SK-N-SH (cell line): Measurements from ENCODE around the gene EME2. TPM values are rescaled to one million over a fixed set of nuclear protein-coding genes. Genes with fewer than 3 reads are reported as not detected.

Source experiments
- CTCF ChIA-PET: fragments of 300-600, 350-600 bp; formaldehyde crosslinking; extraction: SDS; loops from one replicate; lab custom pipeline; 2021; lab: Yijun Ruan, JAX
- POLR2A ChIA-PET: fragments of 350-600 bp; sonication (Branson Sonifier 250); formaldehyde crosslinking; extraction: SDS; loops from one replicate; lab custom pipeline; 2020; ENCODE audit warnings: antibody characterized with exemption, inconsistent platforms; lab: Yijun Ruan, JAX
- DNase-seq: peaks from one replicate; pipeline ENCODE4 v3.0.0; 2012
- H2AFZ ChIP-seq: fragments of 200-600 bp; sonication (generic); 2 replicates; pipeline ENCODE4 v1.8.1; 2016; ENCODE audit warnings: antibody characterized with exemption, mild to moderate bottlenecking, low read depth
- H3F3A ChIP-seq: fragments of 200-600 bp; sonication (generic); replicated peaks from 2 replicates; pipeline ENCODE3; 2016; ENCODE audit warnings: antibody characterized with exemption, mild to moderate bottlenecking; ENCODE audit not compliant: insufficient read depth
- H3K27ac ChIP-seq, 2 experiments: fragments of 200-500 bp in 1 of 2; fragments of 200-600 bp in 1 of 2; sonication (Bioruptor generic) in 1 of 2; sonication (generic), shearing (Covaris generic) in 1 of 2; 2 replicates each; pipeline versions ENCODE4 v1.5.1 to v1.6.1; 2014 to 2016; ENCODE audit warnings: low read depth in 2 of 2, inconsistent platforms in 1 of 2, low read length in 1 of 2, mild to moderate bottlenecking in 1 of 2, mixed read lengths in 1 of 2
- H3K27me3 ChIP-seq: fragments of 200-600 bp; sonication (generic), shearing (Covaris generic); 2 replicates; pipeline ENCODE4 v1.6.1; 2016; ENCODE audit warnings: mixed run types; ENCODE audit not compliant: insufficient read depth
- H3K36me3 ChIP-seq, 2 experiments: fragments of 200-500 bp in 1 of 2; fragments of 200-600 bp in 1 of 2; sonication (Bioruptor generic) in 1 of 2; sonication (generic) in 1 of 2; replicated peaks in 1 of 2; 2 replicates each; pipeline versions ENCODE3 to v1.5.1; 2014 to 2016; ENCODE audit warnings: low read length in 1 of 2, mild to moderate bottlenecking in 1 of 2; ENCODE audit not compliant: insufficient read depth in 2 of 2, control insufficient read depth in 1 of 2
- H3K4me1 ChIP-seq, 2 experiments: fragments of 200-500 bp in 1 of 2; fragments of 200-600 bp in 1 of 2; sonication (Bioruptor generic) in 1 of 2; sonication (generic), shearing (Covaris generic) in 1 of 2; 2 replicates each; pipeline versions ENCODE4 v1.5.1 to v1.6.1; 2014 to 2016; ENCODE audit warnings: low read depth in 1 of 2, low read length in 1 of 2, mixed run types in 1 of 2; ENCODE audit not compliant: insufficient read depth in 2 of 2, control insufficient read depth in 1 of 2
- H3K4me2 ChIP-seq: fragments of 200-600 bp; sonication (generic), shearing (Covaris generic); 2 replicates; pipeline ENCODE4 v1.6.1; 2017; ENCODE audit warnings: mixed run types
- H3K4me3 ChIP-seq, 2 experiments: fragments of 200-500 bp in 1 of 2; fragments of 200-600 bp in 1 of 2; sonication (Bioruptor generic) in 1 of 2; sonication (generic), shearing (Covaris generic) in 1 of 2; 2 replicates each; pipeline versions ENCODE4 v1.5.1 to v1.8.1; 2014 to 2016; ENCODE audit warnings: low read depth in 2 of 2, inconsistent platforms in 1 of 2, low read length in 1 of 2, mild to moderate bottlenecking in 1 of 2, mixed read lengths in 1 of 2, moderate library complexity in 1 of 2
- H3K79me2 ChIP-seq: fragments of 200-600 bp; sonication (generic); 2 replicates; pipeline ENCODE4 v1.8.1; 2017; ENCODE audit warnings: mild to moderate bottlenecking; ENCODE audit not compliant: insufficient read depth
- H3K9ac ChIP-seq: fragments of 200-600 bp; sonication (generic); 2 replicates; pipeline ENCODE4 v1.6.1; 2017; ENCODE audit warnings: mixed run types
- H3K9me2 ChIP-seq: fragments of 200-600 bp; sonication (generic); 2 replicates; pipeline ENCODE4 v1.6.1; 2017; ENCODE audit warnings: mixed run types
- H3K9me3 ChIP-seq: fragments of 200-600 bp; sonication (generic); 2 replicates; pipeline ENCODE4 v1.6.1; 2017; ENCODE audit warnings: mixed run types, mild to moderate bottlenecking, moderate library complexity
- H4K20me1 ChIP-seq: fragments of 200-600 bp; sonication (generic); 2 replicates; pipeline ENCODE4 v1.6.1; 2017; ENCODE audit warnings: mild to moderate bottlenecking, mixed run types; ENCODE audit not compliant: insufficient read depth
- EP300 ChIP-seq, 2 experiments: IDR thresholded peaks; 2 replicates each; pipeline versions ENCODE4 v1.4.0 to v1.6.1; 2012; ENCODE audit warnings: borderline replicate concordance in 1 of 2, low read depth in 1 of 2, low read length in 1 of 2
- FOXJ3 ChIP-seq: sonication (generic); formaldehyde crosslinking; IDR thresholded peaks from 2 replicates; pipeline ENCODE4 v1.5.1; 2020; ENCODE audit warnings: mild to moderate bottlenecking, missing genetic modification reagents
- FOXM1 ChIP-seq: IDR thresholded peaks from 2 replicates; pipeline ENCODE4 v1.4.0; 2012; ENCODE audit warnings: low read depth, mild to moderate bottlenecking
- GABPA ChIP-seq: IDR thresholded peaks from 2 replicates; pipeline ENCODE4 v1.4.0; 2012; ENCODE audit warnings: low read depth, mild to moderate bottlenecking
- GATA2 ChIP-seq: sonication (generic); formaldehyde crosslinking; IDR thresholded peaks from 2 replicates; pipeline ENCODE4 v1.5.0; 2020; ENCODE audit warnings: mild to moderate bottlenecking, missing genetic modification reagents
- JUND ChIP-seq: IDR thresholded peaks from 2 replicates; pipeline ENCODE4 v1.4.0; 2012
- MXI1 ChIP-seq: IDR thresholded peaks from 2 replicates; pipeline ENCODE4 v1.6.1; 2012; ENCODE audit warnings: mild to moderate bottlenecking, low read depth, low read length, improper control_type of control experiment
- NFIC ChIP-seq: IDR thresholded peaks from 2 replicates; pipeline ENCODE4 v1.4.0; 2012; ENCODE audit warnings: borderline replicate concordance
- RCOR1 ChIP-seq: fragments of 150-350 bp; IDR thresholded peaks from 2 replicates; pipeline ENCODE4 v1.6.1; 2017; ENCODE audit warnings: antibody characterized with exemption, low read length
- RXRA ChIP-seq: IDR thresholded peaks from 2 replicates; pipeline ENCODE4 v1.4.0; 2012; ENCODE audit warnings: low read depth, mild to moderate bottlenecking, borderline replicate concordance
- SMC3 ChIP-seq: IDR thresholded peaks from 2 replicates; pipeline ENCODE4 v1.6.1; 2012; ENCODE audit warnings: low read depth, low read length, improper control_type of control experiment
- TEAD4 ChIP-seq: IDR thresholded peaks from 2 replicates; pipeline ENCODE4 v1.4.0; 2012; ENCODE audit warnings: mild to moderate bottlenecking, borderline replicate concordance; ENCODE audit not compliant: insufficient read depth
- WGBS: methylation state at CpG from one replicate; pipeline ENCODE4 v1.1.6; 2017; ENCODE audit warnings: low lambda C conversion rate; 5-methylcytosine and 5-hydroxymethylcytosine counted together
- polyA plus RNA-seq, 3 experiments: library from polyadenylated mRNA; depleted of rRNA; stranded (reverse); fragments of >200 nt; gene quantifications; 2 replicates each; pipeline ENCODE4 v1.2.3, GENCODE V29; 2012
- TF ChIP-seq, protein P1 (sequence below): IDR thresholded peaks from 2 replicates; pipeline ENCODE4 v1.6.1; 2012; ENCODE audit warnings: mild to moderate bottlenecking, low read depth, low read length, moderate library complexity
- TF ChIP-seq, protein P2 (sequence below): IDR thresholded peaks from 2 replicates; pipeline ENCODE4 v1.4.0; 2012; ENCODE audit warnings: low read depth, borderline replicate concordance
- TF ChIP-seq, protein P3 (sequence below): IDR thresholded peaks from 2 replicates; pipeline ENCODE4 v1.4.0; 2012; ENCODE audit warnings: low read depth
- TF ChIP-seq, protein P4 (sequence below): IDR thresholded peaks from 2 replicates; pipeline ENCODE4 v1.4.0; 2012; ENCODE audit warnings: low read depth, borderline replicate concordance

Gene EME2
- polyA plus RNA-seq, 1 of the 3 experiments (the other 2 are of a cell fraction), result 10.1 TPM

DNA sequence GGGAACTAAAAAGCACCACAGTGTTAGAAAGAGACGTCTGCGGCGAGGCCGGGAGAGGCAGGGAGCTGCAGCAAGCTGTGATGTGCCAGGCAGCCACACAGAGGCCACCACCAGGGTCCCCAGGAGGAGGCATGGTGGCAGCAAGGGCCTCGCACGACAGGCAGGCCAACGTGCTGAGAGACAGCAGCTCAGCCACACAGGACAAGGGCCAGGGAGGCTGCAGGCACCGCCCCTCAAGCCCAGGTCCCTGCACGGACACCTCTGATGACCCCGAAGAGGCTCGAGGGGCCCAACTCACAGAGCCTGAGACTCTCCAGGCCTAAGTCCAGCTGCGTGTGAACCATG is 48.3 kb downstream of the EME2 start:
- no peak overlapping the region for H3K9ac ChIP-seq
- peaks cover 29% of the 10 kb centered on the region; the same call in 1 of the 2 replicates for H3K79me2 ChIP-seq
- TF ChIP-seq MXI1, result no peak
- no peak for TF ChIP-seq NFIC
- TF ChIP-seq TEAD4, result no peak
- TF ChIP-seq GATA2, result no peak
- TF ChIP-seq, protein P1, sequence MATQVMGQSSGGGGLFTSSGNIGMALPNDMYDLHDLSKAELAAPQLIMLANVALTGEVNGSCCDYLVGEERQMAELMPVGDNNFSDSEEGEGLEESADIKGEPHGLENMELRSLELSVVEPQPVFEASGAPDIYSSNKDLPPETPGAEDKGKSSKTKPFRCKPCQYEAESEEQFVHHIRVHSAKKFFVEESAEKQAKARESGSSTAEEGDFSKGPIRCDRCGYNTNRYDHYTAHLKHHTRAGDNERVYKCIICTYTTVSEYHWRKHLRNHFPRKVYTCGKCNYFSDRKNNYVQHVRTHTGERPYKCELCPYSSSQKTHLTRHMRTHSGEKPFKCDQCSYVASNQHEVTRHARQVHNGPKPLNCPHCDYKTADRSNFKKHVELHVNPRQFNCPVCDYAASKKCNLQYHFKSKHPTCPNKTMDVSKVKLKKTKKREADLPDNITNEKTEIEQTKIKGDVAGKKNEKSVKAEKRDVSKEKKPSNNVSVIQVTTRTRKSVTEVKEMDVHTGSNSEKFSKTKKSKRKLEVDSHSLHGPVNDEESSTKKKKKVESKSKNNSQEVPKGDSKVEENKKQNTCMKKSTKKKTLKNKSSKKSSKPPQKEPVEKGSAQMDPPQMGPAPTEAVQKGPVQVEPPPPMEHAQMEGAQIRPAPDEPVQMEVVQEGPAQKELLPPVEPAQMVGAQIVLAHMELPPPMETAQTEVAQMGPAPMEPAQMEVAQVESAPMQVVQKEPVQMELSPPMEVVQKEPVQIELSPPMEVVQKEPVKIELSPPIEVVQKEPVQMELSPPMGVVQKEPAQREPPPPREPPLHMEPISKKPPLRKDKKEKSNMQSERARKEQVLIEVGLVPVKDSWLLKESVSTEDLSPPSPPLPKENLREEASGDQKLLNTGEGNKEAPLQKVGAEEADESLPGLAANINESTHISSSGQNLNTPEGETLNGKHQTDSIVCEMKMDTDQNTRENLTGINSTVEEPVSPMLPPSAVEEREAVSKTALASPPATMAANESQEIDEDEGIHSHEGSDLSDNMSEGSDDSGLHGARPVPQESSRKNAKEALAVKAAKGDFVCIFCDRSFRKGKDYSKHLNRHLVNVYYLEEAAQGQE, result no peak
- no peak for TF ChIP-seq JUND
- TF ChIP-seq SMC3, result no peak
- TF ChIP-seq, protein P2, sequence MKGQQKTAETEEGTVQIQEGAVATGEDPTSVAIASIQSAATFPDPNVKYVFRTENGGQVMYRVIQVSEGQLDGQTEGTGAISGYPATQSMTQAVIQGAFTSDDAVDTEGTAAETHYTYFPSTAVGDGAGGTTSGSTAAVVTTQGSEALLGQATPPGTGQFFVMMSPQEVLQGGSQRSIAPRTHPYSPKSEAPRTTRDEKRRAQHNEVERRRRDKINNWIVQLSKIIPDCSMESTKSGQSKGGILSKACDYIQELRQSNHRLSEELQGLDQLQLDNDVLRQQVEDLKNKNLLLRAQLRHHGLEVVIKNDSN, result no peak
- TF ChIP-seq, protein P3, sequence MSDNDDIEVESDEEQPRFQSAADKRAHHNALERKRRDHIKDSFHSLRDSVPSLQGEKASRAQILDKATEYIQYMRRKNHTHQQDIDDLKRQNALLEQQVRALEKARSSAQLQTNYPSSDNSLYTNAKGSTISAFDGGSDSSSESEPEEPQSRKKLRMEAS, result no peak
- no peak for TF ChIP-seq EP300 (IDR thresholded peaks at IDR 0.05; ENCODE audit: borderline replicate concordance in 1 of 2, low read depth in 1 of 2, low read length in 1 of 2)
- TF ChIP-seq GABPA, result no peak
- peaks cover 0 to 15% of the 10 kb centered on the region in 2 experiments for H3K36me3 ChIP-seq
- no CpG with 5 or more reads among the region's 12 CpGs for WGBS
- no peak for DNase-seq
- no peaks in the 10 kb centered on the region for H3F3A ChIP-seq
- H3K4me1 ChIP-seq, result peaks cover 0 to 7% of the 10 kb centered on the region in 2 experiments; a peak in 1 of 4 replicates
- no peaks in the 10 kb centered on the region for H3K9me3 ChIP-seq
- no peaks in the 10 kb centered on the region for H4K20me1 ChIP-seq
- POLR2A ChIA-PET, result no interaction called here
- H3K9me2 ChIP-seq, result no peaks in the 10 kb centered on the region
- H3K4me2 ChIP-seq, result no peak overlapping the region
- CTCF ChIA-PET, result no interaction called here
- H2AFZ ChIP-seq, result no peak overlapping the region
- H3K27me3 ChIP-seq, result no peaks in the 10 kb centered on the region
- H3K27ac ChIP-seq, result no peak overlapping the region
- no peak overlapping the region for H3K4me3 ChIP-seq

DNA sequence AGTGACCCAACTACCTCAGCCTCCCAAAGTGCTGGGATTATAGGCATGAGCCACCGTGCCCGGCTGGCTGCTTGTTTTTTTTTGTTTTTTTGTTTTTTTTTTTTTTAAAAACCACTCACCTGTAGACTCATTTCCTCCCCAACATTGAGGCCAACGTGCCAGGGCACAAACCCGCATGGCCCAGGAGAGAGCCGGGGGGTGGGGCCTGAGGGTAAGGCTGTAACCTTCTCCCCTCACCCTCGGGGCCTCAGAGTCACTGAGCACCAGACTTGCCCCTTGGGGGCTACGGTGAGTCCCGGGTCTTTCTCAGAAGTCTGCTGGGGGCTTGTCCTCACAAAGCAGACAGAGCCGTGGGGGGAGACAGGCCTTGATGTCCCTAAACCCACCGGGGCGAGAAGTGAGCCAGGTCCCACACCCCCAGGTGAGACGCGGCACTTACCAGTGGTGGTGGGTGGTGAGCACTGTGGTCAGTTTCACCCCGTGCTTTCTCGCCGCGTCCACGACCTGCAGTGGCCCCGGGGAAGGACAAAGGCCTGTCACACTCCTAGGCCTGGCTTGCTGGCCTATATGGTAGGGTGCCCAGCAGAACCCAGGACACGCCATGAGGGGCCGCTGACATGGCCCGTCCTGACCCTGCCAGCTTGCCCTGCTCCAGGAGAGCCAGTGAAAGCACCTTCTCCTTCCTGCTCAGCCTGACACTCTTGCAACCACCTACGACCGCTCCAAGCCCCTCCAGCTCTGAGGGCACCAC is 49.4 kb downstream of the EME2 start:
- no peak for DNase-seq
- Histone ChIP-seq H3K9ac (no peak overlapping the region), H3F3A (no peaks in the 10 kb centered on the region), H3K9me2 (no peaks in the 10 kb centered on the region), H3K4me3 (no peak overlapping the region), H3K27me3 (no peaks in the 10 kb centered on the region), H3K4me2 (no peak overlapping the region), H4K20me1 (no peaks in the 10 kb centered on the region), H3K36me3 (peaks cover 0 to 5% of the 10 kb centered on the region in 2 experiments), H2AFZ (no peak overlapping the region), H3K79me2 (peaks cover 30% of the 10 kb centered on the region; the same call in 1 of the 2 replicates), H3K27ac (no peak overlapping the region), H3K9me3 (no peaks in the 10 kb centered on the region), H3K4me1 (peaks cover 0 to 8% of the 10 kb centered on the region in 2 experiments; a peak in 1 of 4 replicates)
- 97% methylated on average over 16 of the region's 24 CpGs for WGBS
- TF ChIP-seq, protein P3, result no peak
- TF ChIP-seq RXRA (no peak), SMC3 (no peak), RCOR1 (no peak), FOXM1 (no peak), FOXJ3 (CRISPR knock-in tag) (no peak), TEAD4 (no peak), NFIC (no peak)
- TF ChIP-seq, protein P2, result no peak
- TF ChIP-seq, protein P4, sequence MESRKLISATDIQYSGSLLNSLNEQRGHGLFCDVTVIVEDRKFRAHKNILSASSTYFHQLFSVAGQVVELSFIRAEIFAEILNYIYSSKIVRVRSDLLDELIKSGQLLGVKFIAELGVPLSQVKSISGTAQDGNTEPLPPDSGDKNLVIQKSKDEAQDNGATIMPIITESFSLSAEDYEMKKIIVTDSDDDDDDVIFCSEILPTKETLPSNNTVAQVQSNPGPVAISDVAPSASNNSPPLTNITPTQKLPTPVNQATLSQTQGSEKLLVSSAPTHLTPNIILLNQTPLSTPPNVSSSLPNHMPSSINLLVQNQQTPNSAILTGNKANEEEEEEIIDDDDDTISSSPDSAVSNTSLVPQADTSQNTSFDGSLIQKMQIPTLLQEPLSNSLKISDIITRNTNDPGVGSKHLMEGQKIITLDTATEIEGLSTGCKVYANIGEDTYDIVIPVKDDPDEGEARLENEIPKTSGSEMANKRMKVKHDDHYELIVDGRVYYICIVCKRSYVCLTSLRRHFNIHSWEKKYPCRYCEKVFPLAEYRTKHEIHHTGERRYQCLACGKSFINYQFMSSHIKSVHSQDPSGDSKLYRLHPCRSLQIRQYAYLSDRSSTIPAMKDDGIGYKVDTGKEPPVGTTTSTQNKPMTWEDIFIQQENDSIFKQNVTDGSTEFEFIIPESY, result no peak
- CTCF ChIA-PET, result no interaction called here
- POLR2A ChIA-PET, result no interaction called here
